Measurements from ENCODE around the gene IFNG-AS1.
A peak's percentile ranks its signal among the peaks of the same experiment; 100 is the strongest.

IFNG-AS1 gene

GRCh38 chr12:67989184-67989920 is at the start of gene IFNG-AS1:
TSS of gene IFNG-AS1 (plus strand) at chr12:67989447.
- no peak for DNase-seq

- no peak for DNase-seq
Measured at GRCh38 chr12:67939611-67940010, 49.6 kb upstream of the IFNG-AS1 start.

- DNase-seq = no peak
Measured at GRCh38 chr12:67940780-67941243, 48.4 kb upstream of the IFNG-AS1 start.

- DNase-seq = no peak
Measured at GRCh38 chr12:67942724-67943123, 46.5 kb upstream of the IFNG-AS1 start.

- DNase-seq = peak; percentile 84
Measured at GRCh38 chr12:67943141-67943892, 45.9 kb upstream of the IFNG-AS1 start.

GRCh38 chr12:67944093-67944492 is 45.2 kb upstream of the IFNG-AS1 start:
- DNase-seq = no peak

GRCh38 chr12:67952787-67953186 is 36.5 kb upstream of the IFNG-AS1 start:
- no peak for DNase-seq

- no peak for DNase-seq
Measured at GRCh38 chr12:67957383-67957782, 31.9 kb upstream of the IFNG-AS1 start.

- DNase-seq = no peak
Measured at GRCh38 chr12:67958187-67958586, 31.1 kb upstream of the IFNG-AS1 start.

GRCh38 chr12:67964456-67964855 is 24.8 kb upstream of the IFNG-AS1 start:
- DNase-seq = no peak

- DNase-seq = no peak
Measured at GRCh38 chr12:67966560-67966959, 22.7 kb upstream of the IFNG-AS1 start.

- DNase-seq = no peak
Measured at GRCh38 chr12:67968321-67968720, 20.9 kb upstream of the IFNG-AS1 start.

GRCh38 chr12:67968725-67969124 is 20.5 kb upstream of the IFNG-AS1 start:
- no peak for DNase-seq

GRCh38 chr12:67969134-67969802 is 20.0 kb upstream of the IFNG-AS1 start:
- no peak for DNase-seq

- no peak for DNase-seq
Measured at GRCh38 chr12:67977668-67978067, 11.6 kb upstream of the IFNG-AS1 start.

- no peak for DNase-seq
Measured at GRCh38 chr12:67980391-67980790, 8.9 kb upstream of the IFNG-AS1 start.

GRCh38 chr12:67981287-67982162 is 7.7 kb upstream of the IFNG-AS1 start:
- no peak for DNase-seq

GRCh38 chr12:67982164-67982563 is 7.1 kb upstream of the IFNG-AS1 start:
- DNase-seq = no peak

- DNase-seq = no peak
Measured at GRCh38 chr12:67986632-67987031, 2.6 kb upstream of the IFNG-AS1 start.

GRCh38 chr12:67988601-67989021 is 636 bp upstream of the IFNG-AS1 start:
- DNase-seq = no peak

GRCh38 chr12:67991158-67991557 is 1.9 kb downstream of the IFNG-AS1 start:
- no peak for DNase-seq

- no peak for DNase-seq
Measured at GRCh38 chr12:67993143-67993542, 3.9 kb downstream of the IFNG-AS1 start.

GRCh38 chr12:67994046-67994445 is 4.8 kb downstream of the IFNG-AS1 start:
- no peak for DNase-seq
